Endothelial cell of umbilical vein (primary cell): Measurements from ENCODE around the gene MYOG. TPM values are rescaled to one million over a fixed set of nuclear protein-coding genes. Genes with fewer than 3 reads are reported as not detected.
A peak's percentile ranks its signal among the peaks of the same experiment; 100 is the strongest.

Source experiments
- BruUV-seq: library from RNA; stranded (reverse); fragments of 400-500 nt; replicated peaks from 2 replicates; lab custom pipeline; 2021; lab: Mats Ljungman, UMichigan
- CTCF ChIA-PET: fragments of 300-600, 350-600 bp; sonication (Branson Sonifier 250); formaldehyde crosslinking; loops from one replicate; lab custom pipeline; 2021; ENCODE audit warnings: antibody characterized with exemption, inconsistent platforms; lab: Charles Lee
- POLR2A ChIA-PET: fragments of 300-600, 350-600 bp; sonication (Branson Sonifier 250); formaldehyde crosslinking; loops from one replicate; lab custom pipeline; 2021; ENCODE audit warnings: antibody characterized with exemption, inconsistent platforms; lab: Charles Lee
- DNase-seq: peaks from one replicate; pipeline ENCODE4 v3.0.0-alpha.2; 2011; ENCODE audit warnings: low read depth, low spot score
- FAIRE-seq: peaks from 2 replicates; lab custom pipeline; 2011; peaks lifted over from hg19 to GRCh38; lab: Jason Lieb, UNC
- H2AFZ ChIP-seq: 2 replicates; pipeline ENCODE4 v1.6.0; 2012; ENCODE audit warnings: low read depth, low read length, control low read depth, inconsistent platforms
- H3K27ac ChIP-seq: 2 replicates; pipeline ENCODE4 v1.5.1; 2011; ENCODE audit warnings: low read depth, mild to moderate bottlenecking, control low read depth, low read length, moderate library complexity; ENCODE audit not compliant: insufficient read depth
- H3K27me3 ChIP-seq, 2 experiments: 2 replicates each; pipeline versions ENCODE4 v1.6.0 to v1.6.1; 2011; ENCODE audit warnings: low read length in 2 of 2, mixed read lengths in 1 of 2; ENCODE audit not compliant: control insufficient read depth in 2 of 2, insufficient read depth in 2 of 2
- H3K36me3 ChIP-seq, 2 experiments: 2 replicates in 1 of 2; 3 replicates in 1 of 2; pipeline ENCODE4 v1.5.1; 2011; ENCODE audit warnings: low read length in 2 of 2, mild to moderate bottlenecking in 1 of 2, moderate library complexity in 1 of 2; ENCODE audit not compliant: control insufficient read depth in 2 of 2, insufficient read depth in 2 of 2; ENCODE audit errors: extremely low read depth in 1 of 2
- H3K4me1 ChIP-seq: 3 replicates; pipeline ENCODE4 v1.5.1; 2011; ENCODE audit warnings: mild to moderate bottlenecking, low read length; ENCODE audit not compliant: control insufficient read depth, insufficient read depth; ENCODE audit errors: extremely low read depth
- H3K4me2 ChIP-seq: 2 replicates; pipeline ENCODE4 v1.6.1; 2011; ENCODE audit warnings: low read length, control low read depth, mixed read lengths; ENCODE audit not compliant: insufficient read depth
- H3K4me3 ChIP-seq, 3 experiments: fragments of 200-600 bp in 1 of 3; sonication (generic), shearing (Covaris generic) in 1 of 3; replicated peaks in 1 of 3; 2 replicates each; pipeline ENCODE4 v1.5.1; 2011 to 2016; ENCODE audit warnings: control low read depth in 3 of 3, low read length in 3 of 3, mild to moderate bottlenecking in 2 of 3, inconsistent platforms in 1 of 3, low read depth in 1 of 3, moderate library complexity in 1 of 3; ENCODE audit not compliant: insufficient read depth in 1 of 3
- H3K79me2 ChIP-seq: 2 replicates; pipeline ENCODE4 v1.6.0; 2012; ENCODE audit warnings: low read length, inconsistent platforms; ENCODE audit not compliant: control insufficient read depth, insufficient read depth
- H3K9ac ChIP-seq: replicated peaks from 2 replicates; pipeline ENCODE3; 2011; ENCODE audit warnings: low read length, control low read depth; ENCODE audit not compliant: insufficient read depth; ENCODE audit errors: extremely low read depth
- H3K9me1 ChIP-seq: replicated peaks from 3 replicates; pipeline ENCODE4 v1.6.0; 2011; ENCODE audit warnings: mild to moderate bottlenecking, low read length; ENCODE audit not compliant: control insufficient read depth, insufficient read depth; ENCODE audit errors: extremely low read depth
- H3K9me3 ChIP-seq: replicated peaks from 2 replicates; pipeline ENCODE4 v1.5.1; 2012; ENCODE audit warnings: low read length, inconsistent platforms; ENCODE audit not compliant: control insufficient read depth, insufficient read depth
- H4K20me1 ChIP-seq: replicated peaks from 2 replicates; pipeline ENCODE3; 2011; ENCODE audit warnings: mild to moderate bottlenecking, low read length; ENCODE audit not compliant: control insufficient read depth, insufficient read depth; ENCODE audit errors: extremely low read depth
- EZH2 ChIP-seq: IDR thresholded peaks from 2 replicates; pipeline ENCODE4 v1.6.1; 2012; ENCODE audit warnings: borderline replicate concordance, low read depth, mild to moderate bottlenecking, moderate library complexity, low read length, inconsistent platforms; ENCODE audit not compliant: severe bottlenecking
- FOS ChIP-seq: IDR thresholded peaks from 2 replicates; pipeline ENCODE4 v1.6.1; 2011; ENCODE audit warnings: mild to moderate bottlenecking, low read length, moderate library complexity, borderline replicate concordance; ENCODE audit not compliant: insufficient read depth
- GATA2 ChIP-seq: IDR thresholded peaks from 2 replicates; pipeline ENCODE4 v1.7.0; 2011; ENCODE audit warnings: low read depth, mild to moderate bottlenecking, moderate library complexity, mixed read lengths, low read length; ENCODE audit not compliant: insufficient read length, insufficient read depth
- JUN ChIP-seq: IDR thresholded peaks from 2 replicates; pipeline ENCODE4 v1.6.1; 2011; ENCODE audit warnings: borderline replicate concordance, low read depth; ENCODE audit not compliant: insufficient read length, insufficient read depth
- MAX ChIP-seq: IDR thresholded peaks from 2 replicates; pipeline ENCODE4 v1.6.1; 2011; ENCODE audit not compliant: insufficient read depth, insufficient read length
- MYC ChIP-seq: IDR thresholded peaks from one replicate; pipeline ENCODE4 v1.6.1; 2011; ENCODE audit warnings: mild to moderate bottlenecking, low read depth, low read length
- POLR2A ChIP-seq: IDR thresholded peaks from 2 replicates; pipeline ENCODE4 v1.6.1; 2012; ENCODE audit warnings: low read depth, mild to moderate bottlenecking, control low read depth, low read length
- dilution Hi-C: fragments of 300-500 bp; cut with MboI; formaldehyde crosslinking; loops from one replicate; pipeline ENCODE4 v1.15.0; 2019; ENCODE audit warnings: low sequenced_read_pairs; ENCODE audit not compliant: extremely low pct_ligation_motif_present
- intact Hi-C: fragments of 100-400 bp; cut with micrococcal nuclease; formaldehyde crosslinking; loops from one replicate; pipeline ENCODE4 v1.10.0; 2022
- polyA plus RNA-seq, 4 experiments: library from polyadenylated mRNA; depleted of rRNA in 3 of 4; stranded (reverse) in 3 of 4; unstranded in 1 of 4; fragments of >200 nt; gene quantifications; 2 replicates each; pipeline versions ENCODE4 v1.2.1 to v1.2.3, GENCODE V29; 2011 to 2012; ENCODE audit warnings: missing spikeins in 1 of 4
- total RNA-seq: library from RNA; stranded (reverse); gene quantifications from 2 replicates; pipeline ENCODE4 v1.2.3, GENCODE V29; 2021

Gene MYOG
- total and polyA plus RNA-seq, 2 donors (not counting 3 experiments of a cell fraction or from before 2014, with no cell fraction given): not detected

- H3K9me3 ChIP-seq: no peaks in the 10 kb centered on the region
- H3K36me3 ChIP-seq: no peaks in the 10 kb centered on the region
- H3K4me2 ChIP-seq: no peak overlapping the region
- H3K27ac ChIP-seq: no peak overlapping the region
- no peak for TF ChIP-seq POLR2A
- no peak for TF ChIP-seq JUN
- TF ChIP-seq MYC: no peak
- no peak for TF ChIP-seq GATA2
- TF ChIP-seq MAX: no peak
- TF ChIP-seq EZH2: peak; percentile 84
- CTCF ChIA-PET: no interaction called here
- H3K4me3 ChIP-seq: no peak overlapping the region
- POLR2A ChIA-PET: no interaction called here
- H2AFZ ChIP-seq: no peak overlapping the region
- no peaks in the 10 kb centered on the region for H3K9me1 ChIP-seq
- no peaks in the 10 kb centered on the region for H3K79me2 ChIP-seq
- DNase-seq (no peak), FAIRE-seq (no peak)
- intact Hi-C loops: no loop called here
- dilution Hi-C loops: no loop called here
- no peaks in the 10 kb centered on the region for H4K20me1 ChIP-seq
- BruUV-seq: no TSS peak
- H3K27me3 ChIP-seq: peaks cover 50 to 51% of the 10 kb centered on the region in 2 experiments
- no peaks in the 10 kb centered on the region for H3K4me1 ChIP-seq
- H3K9ac ChIP-seq: no peak overlapping the region
Measured at GRCh38 chr1:203076031-203076511, 9.7 kb downstream of the MYOG start.

GRCh38 chr1:203075236-203076030, 10.4 kb downstream of the MYOG start:
- POLR2A ChIA-PET: no interaction called here
- no peaks in the 10 kb centered on the region for H3K9me3 ChIP-seq
- H3K79me2 ChIP-seq: no peaks in the 10 kb centered on the region
- no peak overlapping the region for H3K27ac ChIP-seq
- dilution Hi-C loops: no loop called here
- H3K9me1 ChIP-seq: no peaks in the 10 kb centered on the region
- BruUV-seq: no TSS peak
- H4K20me1 ChIP-seq: no peaks in the 10 kb centered on the region
- no peak overlapping the region for H3K9ac ChIP-seq
- H2AFZ ChIP-seq: no peak overlapping the region
- CTCF ChIA-PET: no interaction called here
- DNase-seq (no peak), FAIRE-seq (no peak)
- H3K4me2 ChIP-seq: no peak overlapping the region
- no peak overlapping the region for H3K4me3 ChIP-seq
- H3K36me3 ChIP-seq: no peaks in the 10 kb centered on the region
- intact Hi-C loops: no loop called here
- H3K27me3 ChIP-seq: peaks cover 50 to 51% of the 10 kb centered on the region in 2 experiments
- TF ChIP-seq EZH2: peak; percentile 90
- no peak for TF ChIP-seq FOS
- H3K4me1 ChIP-seq: no peaks in the 10 kb centered on the region
